Measurements from ENCODE around the gene ZBTB2.

ZBTB2 gene

GRCh38 chr6:151391471-151392413, at the start of gene ZBTB2:
TSS of gene ZBTB2 (minus strand) at chr6:151391559. CDS start at chr6:151373637, 17,922 bp downstream.
- DNase-seq (ENCODE audit: low read depth in 1 of 2, low spot score in 1 of 2) = peak; percentile 40 to 48

- no peak for DNase-seq (ENCODE audit: low read depth in 1 of 2, low spot score in 1 of 2)
These were observed 49.6 kb upstream of the ZBTB2 start for GRCh38 chr6:151440930-151441329.

- no peak for DNase-seq (ENCODE audit: low read depth in 1 of 2, low spot score in 1 of 2)
These were observed 49.1 kb upstream of the ZBTB2 start for GRCh38 chr6:151440498-151440897.

- DNase-seq (ENCODE audit: low read depth in 1 of 2, low spot score in 1 of 2) = no peak
These were observed 46.0 kb upstream of the ZBTB2 start for GRCh38 chr6:151437401-151437800.

GRCh38 chr6:151436802-151437201, 45.4 kb upstream of the ZBTB2 start:
- DNase-seq (ENCODE audit: low read depth in 1 of 2, low spot score in 1 of 2) = no peak

GRCh38 chr6:151436300-151436699, 44.9 kb upstream of the ZBTB2 start:
- no peak for DNase-seq (ENCODE audit: low read depth in 1 of 2, low spot score in 1 of 2)

- DNase-seq (ENCODE audit: low read depth in 1 of 2, low spot score in 1 of 2) = no peak
These were observed 43.0 kb upstream of the ZBTB2 start for GRCh38 chr6:151434369-151434768.

GRCh38 chr6:151432651-151433050, 41.3 kb upstream of the ZBTB2 start:
- DNase-seq (ENCODE audit: low read depth in 1 of 2, low spot score in 1 of 2) = no peak

- no peak for DNase-seq (ENCODE audit: low read depth in 1 of 2, low spot score in 1 of 2)
These were observed 40.0 kb upstream of the ZBTB2 start for GRCh38 chr6:151431337-151431736.

GRCh38 chr6:151430886-151431285, 39.5 kb upstream of the ZBTB2 start:
- DNase-seq (ENCODE audit: low read depth in 1 of 2, low spot score in 1 of 2) = no peak

GRCh38 chr6:151428093-151428735, 36.9 kb upstream of the ZBTB2 start:
- no peak for DNase-seq (ENCODE audit: low read depth in 1 of 2, low spot score in 1 of 2)

GRCh38 chr6:151425561-151425960, 34.2 kb upstream of the ZBTB2 start:
- no peak for DNase-seq (ENCODE audit: low read depth in 1 of 2, low spot score in 1 of 2)

- no peak for DNase-seq (ENCODE audit: low read depth in 1 of 2, low spot score in 1 of 2)
These were observed 31.6 kb upstream of the ZBTB2 start for GRCh38 chr6:151422981-151423380.

GRCh38 chr6:151417477-151417876, 26.1 kb upstream of the ZBTB2 start:
- no peak for DNase-seq (ENCODE audit: low read depth in 1 of 2, low spot score in 1 of 2)

GRCh38 chr6:151414641-151415260, 23.4 kb upstream of the ZBTB2 start:
- no peak for DNase-seq (ENCODE audit: low read depth in 1 of 2, low spot score in 1 of 2)

- peak in 1 of 2 donors; percentile 18 for DNase-seq (ENCODE audit: low read depth in 1 of 2, low spot score in 1 of 2)
These were observed 22.2 kb upstream of the ZBTB2 start for GRCh38 chr6:151413372-151414145.

GRCh38 chr6:151412909-151413308, 21.6 kb upstream of the ZBTB2 start:
- DNase-seq (ENCODE audit: low read depth in 1 of 2, low spot score in 1 of 2) = no peak

- no peak for DNase-seq (ENCODE audit: low read depth in 1 of 2, low spot score in 1 of 2)
These were observed 18.3 kb upstream of the ZBTB2 start for GRCh38 chr6:151409679-151410078.

GRCh38 chr6:151409260-151409659, 17.9 kb upstream of the ZBTB2 start:
- DNase-seq (ENCODE audit: low read depth in 1 of 2, low spot score in 1 of 2) = no peak

GRCh38 chr6:151408858-151409257, 17.5 kb upstream of the ZBTB2 start:
- DNase-seq (ENCODE audit: low read depth in 1 of 2, low spot score in 1 of 2) = no peak

- DNase-seq (ENCODE audit: low read depth in 1 of 2, low spot score in 1 of 2) = no peak
These were observed 12.6 kb upstream of the ZBTB2 start for GRCh38 chr6:151403919-151404308.

Data from stimulated activated CD4-positive, alpha-beta T cell treated with anti-CD3 and anti-CD28 coated beads, Interleukin-15, amount 100 ng/mL, for 1 hour (primary cell).